GM18870 (cell line): Measurements from ENCODE around the gene DOCK3.
"Not testable (repeated sequence)": the region's sequence is repeated elsewhere in the genome, so short reads cannot be mapped to it uniquely, and the experiment has no call there.

Experiments used
- ATAC-seq: cut with Tn5 transposase; IDR thresholded peaks from one replicate; pipeline ENCODE4 v1.9.1; 2021; ENCODE audit warnings: moderate library complexity; ENCODE audit not compliant: unreplicated experiment

DOCK3 gene

GRCh38 chr3:50790894-50791293, 116.2 kb downstream of the DOCK3 start:
- not testable (repeated sequence) for ATAC-seq

- no peak for ATAC-seq
These were observed 117.8 kb downstream of the DOCK3 start for GRCh38 chr3:50792568-50792967.

GRCh38 chr3:50803805-50804204, 129.1 kb downstream of the DOCK3 start:
- ATAC-seq = not testable (repeated sequence)

- ATAC-seq = not testable (repeated sequence)
These were observed 129.6 kb downstream of the DOCK3 start for GRCh38 chr3:50804376-50804775.

GRCh38 chr3:50805321-50805720, 130.6 kb downstream of the DOCK3 start:
- ATAC-seq = no peak

GRCh38 chr3:50806031-50806430, 131.3 kb downstream of the DOCK3 start:
- no peak for ATAC-seq

- ATAC-seq = no peak
These were observed 132.1 kb downstream of the DOCK3 start for GRCh38 chr3:50806806-50807205.

GRCh38 chr3:50807266-50807665, 132.5 kb downstream of the DOCK3 start:
- no peak for ATAC-seq

GRCh38 chr3:50811893-50812292, 137.2 kb downstream of the DOCK3 start:
- ATAC-seq = no peak

- no peak for ATAC-seq
These were observed 141.1 kb downstream of the DOCK3 start for GRCh38 chr3:50815844-50816243.

GRCh38 chr3:50816894-50817293, 142.2 kb downstream of the DOCK3 start:
- no peak for ATAC-seq

GRCh38 chr3:50817756-50818529, 143.2 kb downstream of the DOCK3 start:
- no peak for ATAC-seq

GRCh38 chr3:50819882-50820281, 145.2 kb downstream of the DOCK3 start:
- no peak for ATAC-seq

- no peak for ATAC-seq
These were observed 151.1 kb downstream of the DOCK3 start for GRCh38 chr3:50825841-50826240.

GRCh38 chr3:50830451-50830850, 155.7 kb downstream of the DOCK3 start:
- no peak for ATAC-seq

GRCh38 chr3:50831009-50831408, 156.3 kb downstream of the DOCK3 start:
- not testable (repeated sequence) for ATAC-seq

GRCh38 chr3:50840983-50841489, 166.3 kb downstream of the DOCK3 start:
- no peak for ATAC-seq

GRCh38 chr3:50848308-50848707, 173.6 kb downstream of the DOCK3 start:
- no peak for ATAC-seq

GRCh38 chr3:50850639-50851511, 176.1 kb downstream of the DOCK3 start:
- ATAC-seq = no peak

GRCh38 chr3:50853936-50854335, 179.2 kb downstream of the DOCK3 start:
- no peak for ATAC-seq

- ATAC-seq = no peak
These were observed 187.5 kb downstream of the DOCK3 start for GRCh38 chr3:50862221-50862620.
